COLO668 (cell line): ENCODE results near the gene ADI1.
A peak's percentile ranks its signal among the peaks of the same experiment; 100 is the strongest.
"Not testable (repeated sequence)": the region's sequence is repeated elsewhere in the genome, so short reads cannot be mapped to it uniquely, and the experiment has no call there.

Experiments used
- DNase-seq: peaks from one replicate; lab custom pipeline; 2025; ENCODE audit not compliant: unreplicated experiment; lab: John Stamatoyannopoulos, UW

The ADI1 gene

DNA sequence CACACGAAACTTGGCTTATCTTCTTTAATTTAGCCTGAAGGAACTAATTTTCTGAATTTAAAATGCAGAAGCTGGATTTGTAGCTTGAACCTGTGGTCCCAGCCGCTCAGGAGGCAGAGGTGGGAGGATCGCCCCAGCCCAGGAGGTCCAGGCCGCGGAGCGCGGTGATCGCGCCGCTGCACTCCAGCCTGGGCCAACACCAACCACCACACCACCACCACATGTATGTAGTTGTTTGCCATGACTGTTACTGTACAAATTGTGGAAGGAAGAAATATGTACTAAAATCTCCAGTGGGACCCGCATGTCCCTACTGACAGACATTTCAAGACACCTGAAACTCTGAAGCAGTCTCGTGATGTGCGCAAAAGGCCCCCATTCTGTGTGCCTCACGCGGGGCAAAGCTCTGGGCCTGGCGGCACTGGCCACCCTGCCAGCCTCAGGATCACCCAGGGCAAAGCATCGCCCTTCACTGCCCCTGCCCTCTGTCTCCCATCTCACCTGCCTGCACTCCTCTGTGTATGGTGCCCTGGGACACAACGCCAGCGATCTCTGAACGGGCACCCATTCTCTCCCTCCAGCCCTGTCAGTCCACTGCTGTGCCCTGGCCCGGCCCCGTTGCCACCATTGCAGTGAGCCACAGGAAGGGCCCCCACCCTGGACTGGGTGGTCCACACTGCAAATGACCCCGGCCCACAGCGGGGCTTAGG, 10.1 kb upstream of the ADI1 start:
- DNase-seq: no peak

DNA sequence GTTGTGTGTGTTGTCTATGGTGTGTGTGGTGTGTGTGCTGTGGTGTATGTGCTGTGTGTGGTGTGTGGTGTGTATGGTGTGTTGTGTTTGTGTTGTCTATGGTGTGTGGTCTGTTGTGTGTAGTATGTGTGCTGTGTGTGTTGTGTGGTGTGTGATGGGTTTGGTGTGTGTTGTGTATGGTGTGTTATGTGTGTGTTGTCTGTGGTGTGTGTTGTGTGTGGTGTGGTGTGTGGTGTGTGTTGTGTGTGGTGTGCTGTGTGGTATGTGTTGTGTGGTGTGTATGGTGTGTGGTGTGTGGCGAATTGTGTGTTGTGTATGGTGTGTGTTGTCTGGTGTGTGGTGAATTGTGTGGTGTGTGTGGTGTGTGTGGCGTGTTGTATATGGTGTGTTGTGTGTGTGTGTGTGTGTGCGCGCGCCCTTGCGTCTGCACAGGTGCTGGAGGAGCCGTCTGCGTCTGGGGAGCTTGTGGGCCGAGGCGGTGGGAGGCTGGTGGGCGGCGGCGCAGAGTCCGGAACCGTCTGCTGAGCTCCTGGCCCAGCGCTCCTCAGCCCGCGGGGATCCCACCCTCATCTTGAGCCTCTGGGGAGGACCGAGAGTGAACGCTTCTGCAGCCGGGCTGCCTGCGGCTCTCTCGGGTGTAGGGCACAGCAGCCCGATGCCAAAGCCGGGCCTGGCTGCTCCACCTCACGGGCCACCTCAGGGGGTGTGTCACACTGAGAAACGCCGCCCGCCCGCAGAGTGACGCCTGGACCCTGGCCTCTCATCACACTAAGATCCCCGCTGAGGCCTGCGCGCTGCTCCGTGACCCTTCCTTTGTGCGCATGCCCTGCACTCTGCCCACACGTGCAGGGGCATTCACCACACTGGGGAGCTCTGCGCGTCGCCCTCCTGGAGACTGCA, 8.8 kb upstream of the ADI1 start:
- no peak for DNase-seq

GRCh38 chr2:3526871-3527270, 7.5 kb upstream of the ADI1 start:
- no peak for DNase-seq

DNA sequence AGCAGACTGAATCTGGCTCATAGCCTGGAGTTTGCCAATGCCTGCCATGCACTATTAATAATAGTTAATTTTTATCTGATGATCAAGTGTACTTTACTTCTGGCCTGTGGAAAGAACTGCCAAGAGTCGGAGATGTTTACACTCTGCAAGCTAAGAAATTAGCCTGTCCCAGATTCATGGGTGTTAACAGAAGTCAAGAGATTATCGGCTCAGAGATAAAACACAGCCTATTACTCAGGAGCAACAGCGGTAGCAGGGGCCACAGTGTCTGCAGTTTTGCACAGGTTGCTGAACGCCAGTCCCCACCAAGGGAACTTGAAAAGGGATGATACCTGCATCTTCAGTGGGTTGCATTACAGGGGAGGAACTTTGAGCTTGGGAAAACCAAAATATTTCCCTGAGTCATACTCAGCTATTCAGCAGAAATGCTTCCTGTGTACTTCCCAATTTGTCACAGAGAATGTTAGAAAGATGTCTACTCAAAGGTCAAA, 4.3 kb upstream of the ADI1 start:
- DNase-seq: no peak

DNA sequence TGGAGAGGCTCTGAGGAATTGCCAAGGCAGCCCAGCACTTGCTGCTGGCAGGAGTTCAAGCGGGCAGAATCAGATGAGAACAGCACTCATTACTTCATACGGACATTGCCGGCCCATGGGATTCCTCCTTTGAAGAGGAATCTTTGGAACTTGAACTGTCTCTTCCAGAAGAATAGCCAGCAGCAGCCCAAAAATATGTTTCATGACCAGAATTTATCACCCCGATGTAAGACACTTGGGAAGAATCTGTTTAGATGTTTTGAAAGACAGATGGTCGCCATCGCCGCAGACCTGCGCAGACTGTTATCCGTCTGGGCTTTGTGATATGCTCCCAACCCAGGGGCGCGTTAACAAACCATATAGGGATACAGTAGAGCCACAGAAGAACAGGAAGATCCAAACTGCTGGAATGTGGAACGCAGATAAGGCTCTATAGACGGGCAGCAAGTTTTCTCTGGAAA, 3.7 kb upstream of the ADI1 start:
- no peak for DNase-seq

DNA sequence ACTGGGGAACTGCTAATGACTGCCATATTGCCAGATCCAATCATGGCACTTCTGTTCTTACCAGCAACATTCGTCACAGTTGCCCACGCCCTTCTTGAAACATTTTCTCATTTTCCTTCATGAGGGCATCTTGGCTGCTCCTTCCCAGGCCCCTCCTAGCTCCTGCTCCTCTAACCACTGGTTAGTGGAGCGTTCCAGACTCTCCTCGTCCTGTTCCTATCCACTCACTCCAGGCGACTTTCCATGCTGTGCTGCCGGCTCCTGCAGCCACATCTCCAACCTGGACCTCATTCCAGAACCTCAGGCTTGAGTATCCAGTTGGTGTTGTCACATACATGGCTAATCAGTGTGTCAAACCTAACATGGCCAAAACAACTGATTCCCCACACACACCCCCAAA, 1.3 kb upstream of the ADI1 start:
- no peak for DNase-seq

- peak; percentile 97 for DNase-seq
These were observed 656 bp downstream of the ADI1 start for GRCh38 chr2:3518496-3519254.

GRCh38 chr2:3517948-3518495, 1.3 kb downstream of the ADI1 start:
- no peak for DNase-seq

- no peak for DNase-seq
These were observed 2.5 kb downstream of the ADI1 start for GRCh38 chr2:3516831-3517230.

DNA sequence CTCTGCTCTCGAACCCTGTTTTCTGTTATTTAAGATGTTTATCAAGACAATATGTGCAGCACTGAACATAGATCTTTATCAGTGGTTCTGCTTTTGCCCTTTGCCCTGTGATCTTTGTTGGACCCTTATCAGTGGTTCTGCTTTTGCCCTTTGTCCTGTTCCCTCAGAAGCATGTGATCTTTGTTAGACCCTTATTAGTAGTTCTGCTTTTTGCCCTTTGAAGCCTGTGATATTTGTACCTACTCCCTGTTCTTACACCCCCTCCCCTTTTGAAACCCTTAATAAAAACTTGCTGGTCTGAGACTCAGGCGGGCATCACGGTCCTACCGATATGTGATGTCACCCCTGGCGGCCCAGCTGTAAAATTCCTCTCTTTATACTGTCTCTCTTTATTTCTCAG, 3.9 kb downstream of the ADI1 start:
- not testable (repeated sequence) for DNase-seq

DNA sequence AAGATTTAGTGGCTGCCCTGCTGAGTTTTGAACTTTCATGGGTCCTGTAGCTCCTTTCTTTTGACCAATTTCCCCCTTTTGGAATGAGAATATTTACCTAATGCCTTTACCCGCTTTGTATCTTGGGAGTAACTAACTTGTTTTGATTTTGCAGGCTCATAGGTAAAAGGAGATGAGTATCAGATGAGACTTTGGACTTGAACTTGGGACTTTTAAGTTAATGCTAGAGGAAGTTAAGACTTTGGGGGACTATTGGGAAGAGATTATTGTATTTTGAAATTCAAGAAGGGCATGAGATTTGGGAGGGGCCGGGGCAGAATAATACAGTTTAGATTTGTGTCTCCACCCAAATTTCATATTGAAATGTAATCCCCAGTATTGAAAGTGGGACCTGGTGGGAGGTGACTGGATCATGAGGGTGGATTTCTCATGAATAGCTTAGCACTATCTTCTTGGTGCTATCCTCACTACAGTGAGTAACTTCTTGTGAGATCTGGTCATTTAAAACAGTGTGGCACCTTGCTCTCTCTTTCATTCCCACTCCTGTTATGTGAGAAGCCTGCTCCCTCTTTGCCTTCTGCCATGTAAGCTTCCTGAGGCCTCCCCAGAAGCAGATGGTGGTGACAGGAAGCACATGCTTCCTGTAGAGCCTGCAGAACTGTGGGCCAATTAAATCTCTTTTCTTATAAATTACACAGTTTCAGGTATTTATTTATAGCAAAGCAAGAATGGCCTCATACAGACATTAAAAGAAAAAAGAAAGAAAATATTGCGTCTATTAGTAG, 6.1 kb downstream of the ADI1 start:
- DNase-seq: no peak

- no peak for DNase-seq
These were observed 7.2 kb downstream of the ADI1 start for GRCh38 chr2:3512086-3512485.

DNA sequence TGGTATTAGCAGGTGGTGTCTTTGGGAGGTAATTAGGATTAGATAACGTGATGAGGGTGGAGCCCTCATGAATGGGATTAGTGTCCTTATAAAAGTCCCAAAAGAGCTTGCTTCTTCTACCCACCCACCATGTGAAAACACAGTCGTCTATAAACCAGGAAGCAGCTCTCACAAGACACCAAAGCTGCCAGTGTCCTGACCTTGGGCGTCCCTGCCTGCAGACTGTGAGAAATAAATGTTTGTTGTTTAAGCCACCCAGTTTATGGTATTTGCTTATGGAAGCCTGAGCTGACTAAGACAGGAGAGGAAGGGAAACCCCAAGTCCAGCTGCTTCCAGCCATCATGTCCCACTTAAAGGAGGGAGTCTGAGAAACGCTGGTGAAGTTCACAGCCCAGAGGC, 13.6 kb downstream of the ADI1 start:
- DNase-seq: peak; percentile 36

DNA sequence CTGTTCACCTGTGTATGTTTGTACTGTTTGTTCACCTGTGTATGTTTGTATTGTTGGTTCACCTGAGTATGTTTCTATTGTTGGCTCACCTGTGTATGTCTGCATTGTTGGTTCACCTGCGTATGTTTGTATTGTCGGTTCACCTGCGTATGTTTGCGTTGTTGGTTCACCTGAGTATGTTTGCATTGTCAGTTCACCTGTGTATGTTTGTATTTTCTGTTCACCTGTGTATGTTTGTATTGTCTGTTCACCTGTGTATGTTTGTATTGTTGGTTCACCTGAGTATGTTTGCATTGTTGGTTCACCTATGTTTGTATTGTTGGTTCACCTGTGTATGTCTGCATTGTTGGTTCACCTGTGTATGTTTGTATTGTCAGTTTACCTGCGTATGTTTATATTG, 14.6 kb downstream of the ADI1 start:
- DNase-seq: peak; percentile 66

GRCh38 chr2:3503483-3503882, 15.8 kb downstream of the ADI1 start:
- no peak for DNase-seq

DNA sequence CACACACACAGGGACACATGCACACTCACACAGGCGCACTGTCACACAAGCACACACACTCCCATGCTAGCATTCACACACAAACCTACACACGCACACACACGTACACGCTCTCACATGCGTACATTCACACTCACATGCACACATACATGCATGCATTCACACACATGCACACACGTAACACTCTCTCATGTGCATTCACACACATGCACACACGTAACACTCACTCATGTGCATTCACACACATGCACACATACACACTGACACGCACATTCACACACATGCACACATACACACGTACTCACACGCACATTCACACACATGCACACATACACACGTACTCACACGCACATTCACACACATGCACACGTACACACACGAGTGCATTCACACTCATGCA, 16.3 kb downstream of the ADI1 start:
- DNase-seq: no peak

DNA sequence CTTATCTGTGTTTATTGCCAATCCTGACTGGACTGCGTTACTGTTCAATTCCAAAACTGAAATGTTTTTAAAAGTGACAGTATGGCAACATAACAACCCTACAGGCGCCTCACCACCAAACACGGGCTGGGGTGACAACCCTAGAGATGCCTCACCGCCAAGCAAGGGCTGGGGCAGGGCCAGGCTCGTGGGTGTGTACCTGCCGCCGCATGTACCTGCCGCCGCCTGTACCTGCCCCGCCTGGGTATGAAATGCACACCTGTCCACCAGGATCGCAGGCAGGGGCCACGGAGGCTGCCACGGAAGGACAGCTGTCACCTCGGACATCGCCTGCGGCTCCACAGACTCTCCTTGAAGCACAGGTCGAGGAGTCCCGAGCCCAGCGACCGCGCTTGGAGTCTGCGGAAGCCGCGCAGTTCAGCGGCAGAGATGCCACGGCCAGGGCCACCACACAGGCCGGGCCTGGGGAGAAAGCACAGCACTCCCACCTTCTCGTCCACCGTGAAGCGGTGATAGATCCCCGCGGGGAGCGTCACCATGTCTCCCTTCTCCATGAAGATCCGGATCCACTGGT, 18.9 kb downstream of the ADI1 start:
- no peak for DNase-seq

GRCh38 chr2:3498783-3499394, 20.4 kb downstream of the ADI1 start:
- DNase-seq: no peak

DNA sequence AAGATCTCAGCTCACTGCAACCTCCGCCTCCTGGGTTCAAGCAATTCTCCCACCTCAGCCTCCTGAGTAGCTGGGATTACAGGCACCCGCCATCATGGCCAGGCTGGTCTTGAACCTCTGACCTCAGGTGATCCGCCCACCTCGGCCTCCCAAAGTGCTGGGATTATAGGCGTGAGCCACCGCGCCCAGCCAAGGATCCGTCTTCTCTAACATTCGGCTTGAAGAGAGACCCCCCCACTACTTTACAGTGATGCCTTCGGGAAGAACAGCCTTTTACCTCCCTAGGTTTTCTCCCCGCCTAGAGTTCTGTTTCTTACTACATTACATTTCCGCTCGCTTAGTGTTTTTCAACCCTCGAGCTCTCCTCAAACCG, 22.6 kb downstream of the ADI1 start:
- DNase-seq: not testable (repeated sequence)
